GM18909 (cell line): ENCODE data around the gene ST14.
A peak's percentile ranks its signal among the peaks of the same experiment; 100 is the strongest.
"Not testable (repeated sequence)": the region's sequence is repeated elsewhere in the genome, so short reads cannot be mapped to it uniquely, and the experiment has no call there.

Source experiments
- ATAC-seq: cut with Tn5 transposase; IDR thresholded peaks from one replicate; pipeline ENCODE4 v1.9.1; 2021; ENCODE audit warnings: mild to moderate bottlenecking; ENCODE audit not compliant: unreplicated experiment, poor library complexity

The ST14 gene

GRCh38 chr11:130162733-130163132 lies 3.2 kb downstream of the ST14 start:
- ATAC-seq, result no peak

DNA sequence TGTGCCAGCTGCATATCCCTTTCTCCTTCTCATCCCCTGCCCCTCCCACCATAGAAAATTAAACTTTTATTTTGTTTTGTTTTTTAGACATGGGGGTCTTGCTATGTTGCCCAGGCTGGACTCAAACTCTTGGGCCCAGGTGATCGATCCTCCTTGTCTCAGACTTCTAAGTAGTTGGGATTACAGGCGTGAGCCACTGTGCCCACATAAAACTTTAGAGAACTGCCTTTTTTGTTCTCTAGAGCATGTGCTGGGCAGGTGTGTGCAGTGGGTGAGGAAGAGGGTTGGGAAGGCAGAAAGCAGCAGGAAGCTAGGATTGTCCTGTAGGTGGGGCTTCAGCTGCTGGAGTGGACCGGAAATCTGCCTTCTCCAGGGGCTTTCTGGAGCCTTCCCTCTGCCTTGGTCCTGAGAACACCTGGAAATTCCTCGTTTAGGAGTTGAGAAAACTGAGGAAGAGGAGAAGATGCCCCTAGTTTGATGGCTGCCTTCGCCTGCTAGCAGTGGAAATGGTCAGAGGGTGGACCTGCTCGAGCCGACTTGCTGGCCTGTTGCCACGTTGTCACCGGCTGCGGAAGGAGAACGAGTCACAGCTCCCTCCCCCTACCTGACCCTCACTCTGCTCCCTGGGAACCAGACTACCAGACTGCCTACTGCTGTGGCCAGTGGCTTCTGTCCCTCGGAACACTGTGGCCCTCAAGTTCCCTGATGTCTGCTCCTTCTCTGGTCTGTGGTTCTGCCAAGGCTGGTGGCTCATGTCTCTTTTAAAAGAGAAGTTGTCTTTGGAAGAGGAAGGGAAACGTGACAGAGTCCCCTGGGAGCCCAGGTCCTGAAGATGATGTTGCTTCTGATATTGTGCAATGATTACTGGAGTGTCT lies 4.0 kb downstream of the ST14 start:
- no peak for ATAC-seq

DNA sequence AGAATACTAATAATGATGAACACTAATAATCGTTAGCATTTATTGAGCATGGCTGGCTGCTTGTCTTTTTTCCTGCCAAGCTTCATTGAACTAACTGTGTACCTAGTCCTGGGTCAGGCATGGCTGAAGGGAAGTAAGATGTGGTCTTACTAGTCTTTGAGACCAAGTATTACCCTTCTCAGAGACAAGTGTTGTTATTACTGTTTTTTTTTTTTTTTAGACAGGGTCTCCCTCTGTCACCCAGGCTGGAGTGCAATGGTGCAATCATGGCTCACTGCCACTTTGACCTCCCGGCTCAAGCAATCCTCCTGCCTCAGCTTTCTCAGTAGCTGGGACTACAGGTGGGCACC lies 4.6 kb downstream of the ST14 start:
- no peak for ATAC-seq

DNA sequence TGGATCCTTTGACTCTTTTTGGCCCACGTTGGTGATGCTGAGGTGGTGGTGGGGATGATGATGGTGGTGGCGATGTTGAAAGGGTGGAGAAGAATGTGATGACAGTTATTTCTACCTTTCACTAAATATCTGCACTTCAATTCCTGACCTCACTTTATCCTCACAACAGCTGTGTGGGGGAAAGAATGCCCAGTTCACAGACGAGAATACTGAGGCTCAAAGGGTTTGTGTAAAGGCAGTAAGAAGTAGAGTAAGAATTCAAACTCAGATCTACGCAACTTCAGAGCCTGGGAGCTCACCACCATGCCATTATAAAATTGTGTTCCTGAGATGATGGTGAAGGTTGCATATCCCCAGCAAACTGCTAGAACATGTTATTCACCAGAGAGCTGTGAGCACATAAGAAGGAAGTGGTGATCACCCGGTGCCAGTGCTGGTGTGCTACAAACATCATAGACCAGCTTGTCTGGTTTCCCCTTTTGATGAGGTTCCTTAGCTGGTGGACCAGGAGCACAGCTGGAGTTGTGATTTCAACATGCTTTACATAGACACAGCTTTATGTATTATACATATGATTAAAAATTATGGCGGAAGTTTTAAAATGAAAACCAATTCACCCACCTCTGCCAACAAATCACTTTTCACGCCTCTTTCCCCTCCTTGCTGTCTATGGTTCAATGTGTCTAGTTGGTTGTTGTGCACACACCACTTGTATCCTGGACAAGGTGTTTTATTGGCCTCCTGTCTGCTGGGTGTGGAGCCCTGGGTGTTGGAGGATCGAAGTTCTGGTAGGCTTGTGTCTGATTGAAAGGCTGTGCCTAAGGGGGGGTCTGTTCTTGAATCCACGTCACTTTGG lies 6.2 kb downstream of the ST14 start:
- ATAC-seq, result no peak

- ATAC-seq, result no peak
Observed at GRCh38 chr11:130166457-130166784, 6.8 kb downstream of the ST14 start.

GRCh38 chr11:130167146-130167545 lies 7.6 kb downstream of the ST14 start:
- ATAC-seq, result no peak

- ATAC-seq, result no peak
Observed at GRCh38 chr11:130168105-130168504, 8.5 kb downstream of the ST14 start.

GRCh38 chr11:130170345-130170744 lies 10.8 kb downstream of the ST14 start:
- no peak for ATAC-seq

- ATAC-seq, result no peak
Observed at GRCh38 chr11:130171534-130171933, 12.0 kb downstream of the ST14 start.

DNA sequence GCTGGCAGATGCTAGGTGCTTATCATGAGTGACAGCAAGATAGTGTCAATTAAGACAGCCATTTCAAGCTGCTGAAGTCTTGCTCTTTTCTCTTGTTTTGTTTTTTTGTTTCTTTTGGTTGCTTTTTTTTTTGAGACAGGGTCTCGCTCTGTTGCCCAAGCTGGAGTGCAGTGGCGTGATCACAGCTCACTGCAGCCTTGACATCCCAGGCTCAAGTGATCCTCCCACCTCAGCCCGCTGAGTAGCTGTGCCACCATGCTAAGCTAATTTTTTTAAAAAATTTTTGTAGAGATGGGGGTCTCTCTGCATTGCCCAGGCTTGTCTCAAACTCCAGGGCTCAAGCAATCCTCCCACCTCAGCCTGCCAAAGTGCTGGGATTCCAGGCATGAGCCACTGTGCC lies 12.4 kb downstream of the ST14 start:
- ATAC-seq, result not testable (repeated sequence)

DNA sequence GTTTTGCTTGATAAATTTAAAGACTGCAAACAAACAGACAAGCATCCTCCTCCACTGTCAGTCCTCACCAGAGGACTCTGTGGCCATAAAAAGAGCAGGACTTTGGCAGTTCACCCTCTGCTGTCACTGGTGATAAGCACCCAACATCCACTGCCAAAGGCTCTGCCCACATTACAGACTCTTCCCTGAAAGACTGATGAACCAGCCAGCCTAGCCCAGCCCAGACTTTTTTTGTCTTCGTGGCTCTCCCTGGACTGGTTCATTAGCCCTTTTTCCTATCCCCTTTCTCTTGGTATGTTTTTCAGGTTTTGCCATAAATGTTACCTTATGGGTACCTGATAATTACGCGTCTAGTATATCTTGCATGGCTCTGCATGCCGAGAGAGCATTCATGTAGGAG lies 15.1 kb downstream of the ST14 start:
- no peak for ATAC-seq

DNA sequence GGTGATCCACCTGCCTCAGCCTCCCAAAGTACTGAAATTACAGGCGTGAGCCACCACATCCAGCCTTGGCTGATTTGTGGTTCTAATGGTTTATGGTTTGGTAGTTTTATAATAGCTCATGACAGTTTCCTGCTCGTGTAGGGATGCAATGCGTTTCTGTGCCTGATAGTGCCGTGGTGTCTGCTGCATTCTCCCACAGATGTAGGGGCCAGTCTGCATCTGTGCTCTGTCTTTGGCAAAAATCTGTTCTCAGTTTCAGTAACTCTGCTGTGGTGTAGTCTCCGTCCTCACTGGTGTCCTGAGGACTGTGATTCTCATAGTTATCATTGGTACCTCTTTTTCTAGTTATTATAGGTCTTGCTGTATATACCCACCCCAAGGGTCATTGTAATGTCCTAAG lies 16.3 kb downstream of the ST14 start:
- no peak for ATAC-seq

- no peak for ATAC-seq
Observed at GRCh38 chr11:130177782-130178181, 18.2 kb downstream of the ST14 start.

GRCh38 chr11:130178441-130179339 lies 19.1 kb downstream of the ST14 start:
- no peak for ATAC-seq

- no peak for ATAC-seq
Observed at GRCh38 chr11:130179396-130180306, 20.1 kb downstream of the ST14 start.

DNA sequence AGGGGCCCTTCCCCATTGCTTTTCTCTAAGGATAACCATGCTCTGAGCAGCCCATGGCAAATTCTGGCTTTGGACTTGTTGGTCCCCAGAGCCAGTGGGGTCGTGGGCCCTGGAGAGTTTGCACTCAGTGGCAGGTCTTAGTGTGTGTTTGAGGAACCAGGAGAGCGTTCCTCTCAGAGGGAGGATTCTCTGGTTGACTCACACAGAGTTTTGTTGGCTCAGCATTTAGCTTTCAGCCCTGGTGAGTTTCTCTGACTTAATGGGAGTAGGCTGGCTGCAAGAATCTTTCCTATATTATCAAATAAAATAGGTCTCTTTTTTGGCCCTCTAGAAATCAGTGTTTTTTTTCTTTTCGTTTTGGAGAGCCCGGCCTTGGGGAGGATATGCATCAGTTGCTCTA lies 20.9 kb downstream of the ST14 start:
- no peak for ATAC-seq

GRCh38 chr11:130180896-130181294 lies 21.3 kb downstream of the ST14 start:
- ATAC-seq, result no peak

GRCh38 chr11:130181295-130182272 lies 22.0 kb downstream of the ST14 start:
- ATAC-seq, result peak; percentile 57
